IMR-90 (cell line): ENCODE results near the gene FAAP100. TPM values are rescaled to one million over a fixed set of nuclear protein-coding genes. Genes with fewer than 3 reads are reported as not detected.

ENCODE experiments used
- ATAC-seq: fragments of 200-7000 bp; cut with Tn5 transposase; 2 replicates; pipeline ENCODE4 v1.9.1; 2020; ENCODE audit warnings: low read depth, mild to moderate bottlenecking, moderate library complexity
- BruUV-seq: library from RNA; stranded (reverse); fragments of 400-500 nt; replicated peaks from 2 replicates; lab custom pipeline; 2021; lab: Mats Ljungman, UMichigan
- CTCF ChIA-PET: fragments of 300-600 bp; formaldehyde crosslinking; extraction: SDS; loops from one replicate; lab custom pipeline; 2021; ENCODE audit warnings: antibody characterized with exemption; lab: Yijun Ruan, JAX
- POLR2A ChIA-PET: fragments of 300-600 bp; sonication (Branson Sonifier 250); formaldehyde crosslinking; loops from one replicate; lab custom pipeline; 2022; ENCODE audit warnings: antibody characterized with exemption; ENCODE audit not compliant: unreplicated experiment; lab: Charles Lee
- DNase-seq: peaks from one replicate; pipeline ENCODE4 v3.0.0; 2013
- H2AFZ ChIP-seq: replicated peaks from 2 replicates; pipeline ENCODE3; 2013; ENCODE audit warnings: low read length, mild to moderate bottlenecking; ENCODE audit not compliant: poor library complexity
- H2AK5ac ChIP-seq: 2 replicates; pipeline ENCODE4 v1.6.1; 2013; ENCODE audit warnings: low read depth, low read length, inconsistent platforms
- H2AK9ac ChIP-seq: replicated peaks from 2 replicates; pipeline ENCODE3; 2013; ENCODE audit warnings: mild to moderate bottlenecking, low read depth, low read length, moderate library complexity; ENCODE audit not compliant: poor library complexity
- H2BK120ac ChIP-seq: 2 replicates; pipeline ENCODE4 v1.6.1; 2013; ENCODE audit warnings: low read depth, low read length, inconsistent platforms
- H2BK15ac ChIP-seq: 3 replicates; pipeline ENCODE4 v1.6.1; 2013; ENCODE audit warnings: low read depth, low read length, inconsistent platforms
- H2BK20ac ChIP-seq: 2 replicates; pipeline ENCODE4 v1.6.1; 2013; ENCODE audit warnings: low read depth, mild to moderate bottlenecking, inconsistent platforms, low read length, moderate library complexity
- H2BK5ac ChIP-seq: 2 replicates; pipeline ENCODE4 v1.6.1; 2013; ENCODE audit warnings: mild to moderate bottlenecking, low read depth, low read length, inconsistent platforms; ENCODE audit not compliant: poor library complexity, severe bottlenecking
- H3K14ac ChIP-seq: replicated peaks from 2 replicates; pipeline ENCODE4 v1.6.1; 2013; ENCODE audit warnings: low read depth, low read length, inconsistent platforms
- H3K18ac ChIP-seq: 2 replicates; pipeline ENCODE4 v1.6.1; 2013; ENCODE audit warnings: low read depth, low read length, control low read depth
- H3K23ac ChIP-seq: 2 replicates; pipeline ENCODE4 v1.6.1; 2013; ENCODE audit warnings: low read depth, low read length, inconsistent platforms
- H3K27ac ChIP-seq: 2 replicates; pipeline ENCODE4 v1.5.1; 2013; ENCODE audit warnings: mild to moderate bottlenecking, control low read depth, low read length; ENCODE audit not compliant: insufficient read depth
- H3K27me3 ChIP-seq: 2 replicates; pipeline ENCODE4 v1.6.1; 2013; ENCODE audit warnings: low read length; ENCODE audit not compliant: control insufficient read depth, insufficient read depth
- H3K36me3 ChIP-seq: 2 replicates; pipeline ENCODE4 v1.6.1; 2013; ENCODE audit warnings: low read length, mixed read lengths; ENCODE audit not compliant: control insufficient read depth, insufficient read depth
- H3K4ac ChIP-seq: 2 replicates; pipeline ENCODE4 v1.6.1; 2013; ENCODE audit warnings: low read depth, low read length, inconsistent platforms
- H3K4me1 ChIP-seq: 2 replicates; pipeline ENCODE4 v1.6.1; 2013; ENCODE audit warnings: low read length, mixed read lengths; ENCODE audit not compliant: control insufficient read depth, insufficient read depth
- H3K4me2 ChIP-seq: 2 replicates; pipeline ENCODE4 v1.6.1; 2013; ENCODE audit warnings: low read depth, mild to moderate bottlenecking, control low read depth, low read length, moderate library complexity
- H3K4me3 ChIP-seq: 2 replicates; pipeline ENCODE4 v1.5.1; 2013; ENCODE audit warnings: low read depth, mild to moderate bottlenecking, control low read depth, low read length, moderate library complexity; ENCODE audit not compliant: insufficient read depth
- H3K56ac ChIP-seq: 2 replicates; pipeline ENCODE4 v1.6.1; 2013; ENCODE audit warnings: low read length, inconsistent platforms; ENCODE audit not compliant: insufficient read depth; ENCODE audit errors: extremely low read depth
- H3K79me1 ChIP-seq, 2 experiments: 2 replicates each; pipeline ENCODE4 v1.6.1; 2013; ENCODE audit warnings: low read length in 2 of 2, inconsistent platforms in 1 of 2, low read depth in 1 of 2
- H3K9ac ChIP-seq: 2 replicates; pipeline ENCODE4 v1.6.1; 2013; ENCODE audit warnings: low read depth, low read length, control low read depth
- H3K9me1 ChIP-seq: 2 replicates; pipeline ENCODE4 v1.6.1; 2013; ENCODE audit warnings: low read length, inconsistent platforms; ENCODE audit not compliant: insufficient read depth
- H3K9me3 ChIP-seq: 2 replicates; pipeline ENCODE4 v1.6.1; 2013; ENCODE audit warnings: low read length; ENCODE audit not compliant: control insufficient read depth, insufficient read depth
- H4K20me1 ChIP-seq: 2 replicates; pipeline ENCODE4 v1.6.1; 2013; ENCODE audit warnings: low read length, inconsistent platforms; ENCODE audit not compliant: insufficient read depth
- H4K5ac ChIP-seq: 2 replicates; pipeline ENCODE4 v1.6.1; 2013; ENCODE audit warnings: mild to moderate bottlenecking, low read depth, low read length, control low read depth
- H4K8ac ChIP-seq, 2 experiments: 2 replicates each; pipeline ENCODE4 v1.6.1; 2013; ENCODE audit warnings: low read depth in 2 of 2, low read length in 2 of 2, control low read depth in 1 of 2, inconsistent platforms in 1 of 2
- H4K91ac ChIP-seq: 2 replicates; pipeline ENCODE4 v1.6.1; 2013; ENCODE audit warnings: low read depth, low read length, inconsistent platforms; ENCODE audit not compliant: insufficient read depth
- CHD1 ChIP-seq: IDR thresholded peaks from 2 replicates; pipeline ENCODE4 v1.6.1; 2012; ENCODE audit warnings: low read depth, low read length, improper control_type of control experiment
- CTCF ChIP-seq: conservative IDR thresholded peaks from 2 replicates; pipeline ENCODE4 v1.5.1; 2012; ENCODE audit warnings: mild to moderate bottlenecking, low read depth, low read length, improper control_type of control experiment
- MAFK ChIP-seq: IDR thresholded peaks from 2 replicates; pipeline ENCODE4 v1.6.1; 2012; ENCODE audit warnings: low read depth, low read length, improper control_type of control experiment
- MXI1 ChIP-seq: IDR thresholded peaks from 2 replicates; pipeline ENCODE4 v1.6.1; 2012; ENCODE audit warnings: low read depth, mild to moderate bottlenecking, low read length, moderate library complexity, borderline replicate concordance
- NFE2L2 ChIP-seq: fragments of 150-350 bp; IDR thresholded peaks from 2 replicates; pipeline ENCODE4 v1.6.1; 2016; ENCODE audit warnings: low read depth, mild to moderate bottlenecking, low read length
- RCOR1 ChIP-seq: IDR thresholded peaks from 2 replicates; pipeline ENCODE4 v1.6.1; 2012; ENCODE audit warnings: mild to moderate bottlenecking, low read length, improper control_type of control experiment; ENCODE audit not compliant: insufficient replicate concordance
- RFX5 ChIP-seq: IDR thresholded peaks from 2 replicates; pipeline ENCODE4 v1.8.0; 2012; ENCODE audit warnings: low read depth, mild to moderate bottlenecking, low read length, moderate library complexity
- SMC3 ChIP-seq: fragments of 150-350 bp; IDR thresholded peaks from 2 replicates; pipeline ENCODE4 v1.6.1; 2016; ENCODE audit warnings: low read depth, mild to moderate bottlenecking, antibody characterized with exemption, low read length, moderate library complexity
- WGBS, 2 experiments: methylation state at CpG; one replicate each; pipeline versions ENCODE4 v1.1.5 to v1.1.7; 2013; ENCODE audit warnings: missing lambda C conversion rate in 2 of 2; ENCODE audit not compliant: insufficient read length in 1 of 2; ENCODE audit errors: extremely low coverage in 2 of 2; 5-methylcytosine and 5-hydroxymethylcytosine counted together
- dilution Hi-C: fragments of 300-500 bp; cut with HindIII; formaldehyde crosslinking; loops from one replicate; pipeline ENCODE4 v1.14.3; 2018; ENCODE audit warnings: low sequenced_read_pairs; ENCODE audit not compliant: unreplicated experiment
- in situ Hi-C: fragments of 300-500 bp; cut with MboI; formaldehyde crosslinking; loops from 3 replicates; pipeline ENCODE4 v1.14.3; 2019; ENCODE audit warnings: low sequenced_read_pairs, inconsistent platforms, mixed read lengths
- intact Hi-C: fragments of 100-400 bp; cut with micrococcal nuclease; formaldehyde crosslinking; loops from 2 replicates; pipeline ENCODE4 v1.10.0; 2022
- polyA plus RNA-seq, 3 experiments: library from polyadenylated mRNA; depleted of rRNA; stranded (reverse); fragments of >200 nt; gene quantifications; 2 replicates each; pipeline ENCODE4 v1.2.3, GENCODE V29; 2012; ENCODE audit warnings: low replicate concordance in 1 of 3
- total RNA-seq: library from RNA; depleted of rRNA; stranded (reverse); fragments of >200 nt; gene quantifications from 2 replicates; pipeline ENCODE4 v1.2.3, GENCODE V29; 2012

The FAAP100 gene
- total and polyA plus RNA-seq, 2 of the 4 experiments (the other 2 are of a cell fraction): 7.9 to 24.8 TPM

- Histone ChIP-seq H3K36me3 (peaks cover 37% of the 10 kb centered on the region), H3K4me1 (peaks cover 2% of the 10 kb centered on the region), H2AK5ac (no peak overlapping the region), H3K18ac (no peak overlapping the region; the same call in 1 of the 2 replicates), H3K4me2 (peak overlapping the region; percentile 70), H2BK120ac (no peak overlapping the region), H3K23ac (peak overlapping the region; percentile 86), H2BK15ac (no peak overlapping the region), H2BK20ac (no peak overlapping the region), H4K8ac (no peak overlapping the region), H4K5ac (no peak overlapping the region), H3K79me1 (peaks cover 0 to 44% of the 10 kb centered on the region in 2 experiments; a peak in 2 of 4 replicates), H3K9me3 (no peaks in the 10 kb centered on the region), H2AFZ (peak overlapping the region; percentile 75), H3K4ac (peak overlapping the region; percentile 69), H2AK9ac (peak overlapping the region; percentile 85), H4K20me1 (peaks cover 61% of the 10 kb centered on the region), H4K91ac (no peak overlapping the region), H3K4me3 (peak overlapping the region; percentile 79), H3K56ac (peak overlapping the region; percentile 88), H3K9me1 (no peaks in the 10 kb centered on the region), H3K14ac (peak overlapping the region; percentile 93), H3K9ac (peak overlapping the region; percentile 98), H3K27me3 (no peaks in the 10 kb centered on the region), H3K27ac (peak overlapping the region; percentile 89), H2BK5ac (peak overlapping the region; percentile 75)
- 0% methylated on average over 28 of the region's 48 CpGs; no CpG with 5 or more reads in 1 of the 2 experiments for WGBS, 2 experiments
- dilution Hi-C loops: no loop called here
- in situ Hi-C loops: no loop called here
- intact Hi-C loops: no loop called here
- ChIA-PET POLR2A (interaction anchor here (0.6 to 1.1 kb wide), 4 partner anchors 11 to 38 kb away, joined by 3 to 4 read pairs (median 3); no protein-coding TSS in a partner anchor), CTCF (no interaction called here)
- no peak for DNase-seq
- ATAC-seq: no peak
- BruUV-seq: no TSS peak
- TF ChIP-seq SMC3 (no peak), RFX5 (no peak), CTCF (no peak), NFE2L2 (no peak), MAFK (no peak), CHD1 (no peak), MXI1 (no peak), RCOR1 (no peak)
These were observed 41.2 kb downstream of the FAAP100 start for GRCh38 chr17:81510785-81511553.
